ENCODE data around the gene CD4.

Gene CD4

GRCh38 chr12:6853626-6854025, 64.3 kb downstream of the CD4 start:
- H3K4me3 ChIP-seq (ENCODE audit: low read depth, low read length) = no peak overlapping the region
- no peak for TF ChIP-seq CTCF (IDR thresholded peaks at IDR 0.05; ENCODE audit: borderline replicate concordance, insufficient read depth, low read depth, low read length)

GRCh38 chr12:6854036-6854435, 64.7 kb downstream of the CD4 start:
- no peak for TF ChIP-seq CTCF (IDR thresholded peaks at IDR 0.05; ENCODE audit: borderline replicate concordance, insufficient read depth, low read depth, low read length)
- H3K4me3 ChIP-seq (ENCODE audit: low read depth, low read length) = no peak overlapping the region

- no peak overlapping the region for H3K4me3 ChIP-seq (ENCODE audit: low read depth, low read length)
- TF ChIP-seq CTCF (IDR thresholded peaks at IDR 0.05; ENCODE audit: borderline replicate concordance, insufficient read depth, low read depth, low read length) = no peak
Measured at GRCh38 chr12:6855322-6855721, 66.0 kb downstream of the CD4 start.

- H3K4me3 ChIP-seq (ENCODE audit: low read depth, low read length) = no peak overlapping the region
- no peak for TF ChIP-seq CTCF (IDR thresholded peaks at IDR 0.05; ENCODE audit: borderline replicate concordance, insufficient read depth, low read depth, low read length)
Measured at GRCh38 chr12:6858799-6859198, 69.5 kb downstream of the CD4 start.

GRCh38 chr12:6860116-6860515, 70.8 kb downstream of the CD4 start:
- TF ChIP-seq CTCF (IDR thresholded peaks at IDR 0.05; ENCODE audit: borderline replicate concordance, insufficient read depth, low read depth, low read length) = no peak
- H3K4me3 ChIP-seq (ENCODE audit: low read depth, low read length) = no peak overlapping the region

- TF ChIP-seq CTCF (IDR thresholded peaks at IDR 0.05; ENCODE audit: borderline replicate concordance, insufficient read depth, low read depth, low read length) = no peak
- no peak overlapping the region for H3K4me3 ChIP-seq (ENCODE audit: low read depth, low read length)
Measured at GRCh38 chr12:6860942-6861341, 71.6 kb downstream of the CD4 start.

GRCh38 chr12:6861391-6861790, 72.1 kb downstream of the CD4 start:
- H3K4me3 ChIP-seq (ENCODE audit: low read depth, low read length) = no peak overlapping the region
- no peak for TF ChIP-seq CTCF (IDR thresholded peaks at IDR 0.05; ENCODE audit: borderline replicate concordance, insufficient read depth, low read depth, low read length)
